GM21737 (cell line): ENCODE data around the gene IRX5.

Source experiments
- ATAC-seq: cut with Tn5 transposase; IDR thresholded peaks from one replicate; pipeline ENCODE4 v1.9.1; 2021; ENCODE audit warnings: mild to moderate bottlenecking, moderate library complexity; ENCODE audit not compliant: unreplicated experiment

IRX5 gene

GRCh38 chr16:54929090-54930004 is 1.3 kb upstream of the IRX5 start:
- peak; percentile 91 for ATAC-seq

DNA sequence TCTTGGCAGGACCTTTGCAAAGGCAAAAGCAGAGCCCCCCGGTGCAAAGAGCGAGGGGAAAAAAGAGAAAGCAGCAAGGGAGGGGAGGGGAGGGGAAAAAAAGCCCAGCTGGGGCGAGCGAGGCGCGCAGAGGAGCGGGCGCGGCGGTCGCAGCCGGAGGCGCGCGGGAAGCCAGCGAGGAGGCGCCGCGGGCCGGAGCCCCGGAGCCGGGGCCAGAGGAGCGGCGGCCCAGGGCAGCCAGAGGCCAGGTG is 129 bp downstream of the IRX5 start:
- ATAC-seq, result no peak

DNA sequence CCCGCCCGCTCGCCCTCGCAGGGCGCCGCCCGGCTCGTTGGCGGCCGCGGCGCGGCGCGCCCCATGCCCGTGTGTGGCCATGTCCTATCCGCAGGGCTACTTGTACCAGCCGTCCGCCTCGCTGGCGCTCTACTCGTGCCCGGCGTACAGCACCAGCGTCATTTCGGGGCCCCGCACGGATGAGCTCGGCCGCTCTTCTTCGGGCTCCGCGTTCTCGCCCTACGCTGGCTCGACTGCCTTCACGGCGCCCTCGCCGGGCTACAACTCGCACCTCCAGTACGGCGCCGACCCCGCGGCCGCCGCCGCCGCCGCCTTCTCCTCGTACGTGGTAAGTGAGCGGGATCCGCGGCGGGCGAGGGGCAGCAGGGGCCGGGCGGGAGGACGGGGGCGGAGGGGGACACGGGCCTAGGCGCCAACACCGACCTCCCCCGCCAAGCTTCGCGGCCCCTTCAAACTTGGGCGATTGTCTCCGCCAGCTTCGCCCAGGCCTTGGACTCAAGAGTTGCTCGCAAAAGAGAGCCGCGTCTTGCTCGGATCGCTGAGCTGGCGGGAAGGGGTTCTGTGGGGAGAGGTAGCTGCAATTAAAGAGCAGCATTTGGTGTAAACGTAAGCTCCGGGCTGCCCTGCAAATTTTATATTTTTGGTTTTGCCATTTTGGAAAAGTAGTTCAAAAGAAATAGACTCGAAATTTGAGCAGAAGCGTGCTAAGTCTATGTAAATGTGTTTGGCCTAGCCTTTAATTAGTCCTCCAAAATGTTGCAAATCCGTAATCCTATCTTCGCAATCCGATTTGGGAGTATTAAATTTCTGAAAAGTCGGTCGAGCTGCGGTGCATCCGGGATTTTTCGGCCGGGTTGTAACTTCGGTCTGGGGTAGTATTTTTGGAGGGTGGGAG is 702 bp downstream of the IRX5 start:
- ATAC-seq, result no peak

DNA sequence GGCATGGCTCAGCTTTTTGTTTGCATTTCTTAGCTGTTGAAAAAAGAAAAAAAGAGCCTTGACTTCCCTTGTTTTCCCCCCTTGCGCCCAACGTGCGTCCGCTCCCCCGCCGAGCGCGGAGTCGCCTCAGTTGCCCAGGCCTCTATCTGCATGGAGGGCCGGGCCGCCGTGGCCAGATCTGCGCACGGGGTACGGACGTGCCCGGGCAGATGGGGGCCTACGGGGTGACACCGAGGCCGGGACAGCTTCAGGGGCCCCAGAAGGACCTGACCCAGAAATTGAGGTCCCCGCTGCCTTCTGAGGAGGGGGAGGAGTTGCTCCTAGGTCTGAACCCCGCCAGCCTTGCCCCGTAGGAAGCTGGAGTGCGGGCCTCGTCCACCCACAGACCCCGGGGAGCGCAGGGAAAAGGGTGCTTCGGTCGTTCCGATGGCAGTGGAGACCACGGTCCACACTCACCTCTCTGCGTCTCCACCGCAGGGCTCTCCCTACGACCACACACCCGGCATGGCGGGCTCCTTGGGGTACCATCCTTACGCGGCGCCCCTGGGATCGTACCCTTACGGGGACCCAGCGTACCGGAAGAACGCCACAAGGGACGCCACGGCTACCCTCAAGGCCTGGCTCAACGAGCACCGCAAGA is 1.5 kb downstream of the IRX5 start:
- no peak for ATAC-seq

- no peak for ATAC-seq
These were observed 2.1 kb downstream of the IRX5 start for GRCh38 chr16:54932737-54933254.

- ATAC-seq, result no peak
These were observed 2.8 kb downstream of the IRX5 start for GRCh38 chr16:54933281-54934011.

GRCh38 chr16:54934481-54935265 is 4.0 kb downstream of the IRX5 start:
- ATAC-seq, result no peak

GRCh38 chr16:54935266-54935968 is 4.8 kb downstream of the IRX5 start:
- ATAC-seq, result no peak

DNA sequence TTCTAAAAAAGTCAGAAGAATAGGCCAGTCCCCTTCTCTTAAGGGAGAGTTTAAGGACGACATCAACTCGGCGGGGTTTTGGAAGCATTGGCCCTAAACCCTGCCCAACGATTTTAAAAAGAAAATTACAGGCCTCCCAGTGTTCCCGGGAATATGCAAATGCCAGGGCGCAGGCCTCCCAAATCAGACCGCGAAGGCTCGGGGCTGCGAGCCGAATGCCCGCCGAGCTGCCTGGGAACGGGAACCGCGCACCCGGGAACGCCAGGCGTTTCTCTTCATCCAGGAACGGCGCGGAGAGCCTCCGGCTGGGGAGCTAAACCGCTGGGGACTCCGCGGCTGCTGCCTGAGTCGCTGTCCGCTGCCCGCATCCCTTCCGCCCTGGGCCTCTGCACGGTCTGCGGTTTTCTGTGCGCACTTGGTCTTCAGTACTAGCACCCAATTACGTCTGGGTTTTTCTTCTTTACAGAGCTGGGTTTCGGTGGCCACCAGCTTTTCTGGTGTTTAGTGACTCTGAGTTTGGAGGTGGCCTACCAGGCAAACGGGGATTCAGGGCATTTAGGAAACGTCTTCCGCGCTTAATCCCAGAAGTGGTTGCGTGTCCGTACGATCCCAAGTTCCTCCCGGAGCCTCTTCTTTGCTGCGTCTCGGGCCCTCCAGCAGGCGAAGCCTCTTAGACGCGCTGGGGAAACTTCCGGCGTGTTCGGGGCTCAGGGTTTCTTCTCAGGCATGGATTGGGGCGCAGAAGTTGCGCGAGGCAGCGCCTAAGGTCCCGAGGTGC is 5.7 kb downstream of the IRX5 start:
- no peak for ATAC-seq

DNA sequence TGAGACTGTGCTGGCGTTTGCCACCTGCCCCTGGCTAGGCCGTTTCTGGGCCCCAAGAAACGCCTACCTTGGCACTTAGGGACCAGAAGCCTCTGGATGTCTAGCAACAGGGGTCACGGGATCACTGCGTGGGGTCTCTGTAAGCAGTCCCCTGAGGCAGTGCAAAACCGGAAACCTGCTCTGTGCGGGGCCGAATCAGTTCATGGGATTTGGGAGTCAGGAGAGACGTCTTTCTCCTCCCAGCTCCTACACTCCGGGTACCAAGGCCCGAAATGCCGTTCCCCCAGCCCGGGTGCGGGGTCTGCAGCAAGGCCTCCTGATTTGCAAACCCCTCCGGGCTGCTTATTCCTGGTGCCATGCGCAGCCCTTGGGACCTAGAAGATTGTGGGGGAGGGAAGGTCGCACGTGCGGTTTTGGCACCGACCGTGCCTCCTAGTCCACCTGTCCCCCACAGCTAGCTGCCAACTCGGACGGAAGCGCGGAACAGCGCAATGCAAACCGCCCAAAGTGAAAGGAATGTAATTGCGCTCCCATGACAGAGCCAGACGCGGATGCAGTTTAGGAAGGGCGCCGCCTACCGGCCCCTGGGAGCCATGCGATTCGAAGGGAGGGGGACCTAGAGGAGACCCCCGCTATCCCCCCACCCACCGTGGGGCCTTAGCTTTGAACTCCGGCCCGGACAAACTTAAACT is 6.5 kb downstream of the IRX5 start:
- ATAC-seq, result no peak

GRCh38 chr16:54937671-54938211 is 7.1 kb downstream of the IRX5 start:
- ATAC-seq, result no peak

DNA sequence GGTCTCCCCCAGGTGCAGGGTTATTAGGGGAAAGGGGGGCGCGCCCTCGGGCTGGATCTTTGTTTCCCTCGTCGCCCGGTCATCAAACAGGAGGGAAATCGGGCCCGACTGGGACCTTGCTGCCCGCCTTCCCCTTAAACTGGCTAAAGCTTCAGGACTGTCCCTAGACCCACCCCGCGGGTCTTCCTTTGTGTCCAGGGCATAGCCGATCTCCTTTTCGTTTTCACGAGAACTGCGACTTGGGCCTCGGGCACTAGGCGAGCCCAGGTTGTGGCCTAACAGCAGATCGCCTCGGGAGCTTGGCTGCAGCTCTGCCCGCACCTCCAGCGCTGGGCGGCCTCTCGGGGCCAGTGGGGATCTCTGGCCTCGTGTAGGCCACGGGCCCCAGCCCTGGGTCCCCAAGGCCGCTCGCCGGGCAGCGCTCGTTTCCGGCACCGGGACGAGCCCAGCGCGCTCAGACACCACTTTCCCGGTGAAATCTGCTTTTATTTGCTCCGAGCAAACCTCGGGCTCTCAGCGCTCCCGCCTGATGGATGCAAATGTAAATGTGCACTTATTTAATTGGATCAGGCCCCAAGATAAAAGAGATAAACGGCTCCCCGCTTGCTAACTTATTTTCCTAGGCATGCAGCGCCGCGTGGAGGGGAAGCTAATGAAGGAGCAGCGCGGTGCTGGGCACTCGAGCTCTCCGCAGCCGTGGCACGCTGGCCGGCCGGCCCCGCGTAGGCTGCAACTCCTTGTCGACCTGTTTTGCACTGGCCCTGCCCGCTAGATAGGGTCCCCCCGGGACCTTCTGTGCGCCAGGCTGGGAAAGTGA is 7.8 kb downstream of the IRX5 start:
- no peak for ATAC-seq

DNA sequence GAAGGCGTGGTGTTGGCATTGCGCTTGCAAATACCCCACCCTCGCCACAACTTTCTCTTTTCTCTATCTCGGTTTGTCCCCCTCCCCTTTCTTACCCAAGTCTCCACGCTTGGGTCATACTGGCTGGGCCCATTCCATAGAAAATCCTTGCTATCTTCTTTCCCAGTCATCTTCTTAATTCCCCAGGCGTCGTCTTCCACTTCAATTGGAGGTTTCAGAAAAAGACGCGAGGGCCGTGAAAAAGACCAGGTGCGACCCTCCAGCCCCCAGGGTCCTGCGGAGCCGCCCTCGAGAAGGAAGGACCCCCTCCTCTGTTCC is 8.3 kb downstream of the IRX5 start:
- ATAC-seq, result no peak

DNA sequence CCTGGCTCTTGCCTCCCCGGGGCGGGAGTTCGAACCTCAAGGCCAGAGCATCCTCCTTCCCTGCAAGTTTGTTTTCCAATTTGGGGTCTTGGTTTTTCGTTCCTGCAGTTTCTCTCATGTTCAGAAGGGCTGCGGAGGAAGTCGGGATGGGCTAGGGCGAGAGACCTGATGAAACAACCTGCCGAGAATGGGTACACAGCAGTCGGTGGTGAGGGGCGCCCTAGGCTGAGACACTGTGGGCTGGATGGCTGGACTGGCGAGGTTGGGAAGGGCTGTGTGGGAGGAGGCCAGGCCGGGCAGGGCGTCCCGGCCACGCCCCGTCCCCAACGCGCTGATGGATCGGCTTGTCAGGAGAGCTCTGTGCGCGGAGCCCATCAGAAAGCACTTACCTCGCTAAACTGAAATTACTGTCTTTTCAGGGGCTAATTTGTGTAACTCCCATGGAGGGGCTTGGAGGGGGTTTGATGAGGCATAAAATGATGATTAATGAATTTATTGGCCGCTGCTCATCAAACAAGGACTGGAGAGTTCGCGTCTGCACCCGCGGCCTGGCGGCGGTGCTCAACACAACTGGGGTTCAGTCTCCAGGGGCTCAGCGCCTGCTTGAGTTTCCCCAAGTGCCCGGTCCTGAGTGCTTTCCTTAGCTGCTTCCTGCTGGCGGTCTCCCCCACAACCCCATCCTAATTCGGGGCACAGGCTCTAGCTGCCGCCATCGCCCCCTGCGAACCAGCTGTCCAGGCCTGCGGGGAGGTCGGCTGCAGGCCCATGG is 9.0 kb downstream of the IRX5 start:
- ATAC-seq, result no peak

- no peak for ATAC-seq
These were observed 9.6 kb downstream of the IRX5 start for GRCh38 chr16:54940279-54940604.

DNA sequence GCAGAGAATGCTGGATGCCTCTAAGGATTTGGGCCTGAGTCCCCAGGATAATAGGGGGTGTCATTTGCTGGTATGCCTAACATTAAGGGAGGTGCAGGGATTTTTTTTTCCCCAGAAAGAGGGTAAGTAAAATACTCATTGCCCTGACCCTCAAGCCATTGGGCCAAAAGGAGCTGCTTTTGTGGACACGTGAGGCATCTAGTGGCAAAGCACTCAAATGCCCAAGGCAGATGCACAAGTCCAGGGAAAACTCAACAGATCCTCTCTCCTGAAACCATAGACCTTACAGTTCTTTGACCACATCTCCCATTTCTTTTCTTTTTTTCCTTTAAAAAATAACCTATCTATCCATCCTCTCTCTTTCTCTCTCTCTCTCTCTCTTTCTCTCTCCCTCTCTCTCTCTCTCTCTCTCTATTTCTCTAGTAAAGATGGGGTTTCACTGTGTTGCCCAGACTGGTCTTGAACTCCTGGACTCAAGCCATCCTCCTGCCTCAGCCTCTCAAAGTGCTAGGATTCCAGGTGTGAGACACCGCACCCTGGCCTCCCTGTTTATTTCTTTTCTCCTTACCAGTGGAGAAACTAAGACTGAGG is 11.8 kb downstream of the IRX5 start:
- no peak for ATAC-seq
